SK-N-SH treated with all-trans-retinoic acid at 6 μM for 48 hours (cell line): ENCODE measurements around the gene TMEFF2.
A peak's percentile ranks its signal among the peaks of the same experiment; 100 is the strongest.

Experiments
- ATAC-seq: fragments of 200-7000 bp; cut with Tn5 transposase; 3 replicates; pipeline ENCODE4 v1.9.1; 2020; ENCODE audit warnings: mild to moderate bottlenecking, moderate library complexity
- ARNTL ChIP-seq: fragments of 450-650 bp; formaldehyde crosslinking; IDR thresholded peaks from 2 replicates; pipeline ENCODE4 v1.5.0; 2020; ENCODE audit warnings: low read depth, mild to moderate bottlenecking, moderate library complexity, borderline replicate concordance
- BACH2 ChIP-seq: fragments of 250-450 bp; sonication (Bioruptor Pico); IDR thresholded peaks from 2 replicates; pipeline ENCODE4 v1.9.0; 2021; ENCODE audit warnings: mild to moderate bottlenecking, borderline replicate concordance
- CSDC2 ChIP-seq: fragments of 250-450 bp; sonication (Bioruptor Pico); IDR thresholded peaks from 2 replicates; pipeline ENCODE4 v1.5.0; 2020; ENCODE audit warnings: mild to moderate bottlenecking, moderate library complexity
- ESRRG ChIP-seq: fragments of 250-450 bp; sonication (Bioruptor Pico); IDR thresholded peaks from 2 replicates; pipeline ENCODE4 v1.6.1; 2021; ENCODE audit warnings: mild to moderate bottlenecking
- GLIS3 ChIP-seq: fragments of 250-450 bp; sonication (Bioruptor Pico); IDR thresholded peaks from 2 replicates; pipeline ENCODE4 v1.5.0; 2020; ENCODE audit warnings: mild to moderate bottlenecking, moderate library complexity
- ISL1 ChIP-seq: fragments of 250-450 bp; sonication (Bioruptor Pico); IDR thresholded peaks from 2 replicates; pipeline ENCODE4 v2.1.2; 2022; ENCODE audit warnings: mild to moderate bottlenecking, moderate library complexity
- OSR1 ChIP-seq: fragments of 250-450 bp; sonication (Bioruptor Pico); IDR thresholded peaks from 2 replicates; pipeline ENCODE4 v1.8.0; 2022; ENCODE audit warnings: moderate library complexity, mild to moderate bottlenecking, inconsistent platforms
- PPARA ChIP-seq: fragments of 250-450 bp; sonication (Bioruptor Pico); IDR thresholded peaks from 2 replicates; pipeline ENCODE4 v1.5.0; 2020; ENCODE audit warnings: mild to moderate bottlenecking, borderline replicate concordance
- RARB ChIP-seq: fragments of 250-450 bp; sonication (Bioruptor Pico); IDR thresholded peaks from 2 replicates; pipeline ENCODE4 v1.8.0; 2021; ENCODE audit warnings: mild to moderate bottlenecking, moderate library complexity
- SNAI2 ChIP-seq: fragments of 250-450 bp; sonication (Bioruptor Pico); IDR thresholded peaks from 2 replicates; pipeline ENCODE4 v1.5.0; 2020; ENCODE audit warnings: mild to moderate bottlenecking, moderate library complexity
- TCF4 ChIP-seq: fragments of 250-450 bp; sonication (Bioruptor Pico); IDR thresholded peaks from 2 replicates; pipeline ENCODE4 v1.8.0; 2021; ENCODE audit warnings: mild to moderate bottlenecking, moderate library complexity, borderline replicate concordance
- TOX ChIP-seq: fragments of 250-450 bp; sonication (Bioruptor Pico); IDR thresholded peaks from 2 replicates; pipeline ENCODE4 v1.8.0; 2021; ENCODE audit warnings: mild to moderate bottlenecking, moderate library complexity, borderline replicate concordance
- ZC3H10 ChIP-seq: fragments of 250-450 bp; sonication (Bioruptor Pico); IDR thresholded peaks from 2 replicates; pipeline ENCODE4 v1.5.1; 2021; ENCODE audit warnings: mild to moderate bottlenecking, moderate library complexity
- ZFP3 ChIP-seq: fragments of 250-450 bp; sonication (Bioruptor Pico); IDR thresholded peaks from 2 replicates; pipeline ENCODE4 v1.5.0; 2020; ENCODE audit warnings: mild to moderate bottlenecking, moderate library complexity
- ZFP30 ChIP-seq: fragments of 450-650 bp; formaldehyde crosslinking; IDR thresholded peaks from 2 replicates; pipeline ENCODE4 v1.5.0; 2022; ENCODE audit warnings: mild to moderate bottlenecking, moderate library complexity
- ZNF565 ChIP-seq: fragments of 450-650 bp; formaldehyde crosslinking; conservative IDR thresholded peaks from 2 replicates; pipeline ENCODE4 v1.5.0; 2020; ENCODE audit warnings: low read depth, mild to moderate bottlenecking, moderate library complexity
- ZNF70 ChIP-seq: fragments of 450-650 bp; formaldehyde crosslinking; IDR thresholded peaks from 2 replicates; pipeline ENCODE4 v1.5.0; 2020; ENCODE audit warnings: mild to moderate bottlenecking, moderate library complexity
- ZNF8 ChIP-seq: fragments of 450-650 bp; formaldehyde crosslinking; IDR thresholded peaks from 2 replicates; pipeline ENCODE4 v1.5.0; 2020; ENCODE audit warnings: mild to moderate bottlenecking, moderate library complexity
- TF ChIP-seq, protein P1 (sequence below): fragments of 250-450 bp; sonication (Bioruptor Pico); IDR thresholded peaks from 2 replicates; pipeline ENCODE4 v1.8.0; 2021; ENCODE audit warnings: low read depth, mild to moderate bottlenecking, moderate library complexity, borderline replicate concordance
- TF ChIP-seq, protein P2 (sequence below): fragments of 250-450 bp; sonication (Bioruptor Pico); IDR thresholded peaks from 2 replicates; pipeline ENCODE4 v1.5.1; 2020; ENCODE audit warnings: low read depth, mild to moderate bottlenecking, moderate library complexity
- TF ChIP-seq, protein P3 (sequence below): fragments of 250-450 bp; sonication (Bioruptor Pico); IDR thresholded peaks from 2 replicates; pipeline ENCODE4 v1.8.0; 2020; ENCODE audit warnings: mild to moderate bottlenecking, moderate library complexity, borderline replicate concordance

The TMEFF2 gene

DNA sequence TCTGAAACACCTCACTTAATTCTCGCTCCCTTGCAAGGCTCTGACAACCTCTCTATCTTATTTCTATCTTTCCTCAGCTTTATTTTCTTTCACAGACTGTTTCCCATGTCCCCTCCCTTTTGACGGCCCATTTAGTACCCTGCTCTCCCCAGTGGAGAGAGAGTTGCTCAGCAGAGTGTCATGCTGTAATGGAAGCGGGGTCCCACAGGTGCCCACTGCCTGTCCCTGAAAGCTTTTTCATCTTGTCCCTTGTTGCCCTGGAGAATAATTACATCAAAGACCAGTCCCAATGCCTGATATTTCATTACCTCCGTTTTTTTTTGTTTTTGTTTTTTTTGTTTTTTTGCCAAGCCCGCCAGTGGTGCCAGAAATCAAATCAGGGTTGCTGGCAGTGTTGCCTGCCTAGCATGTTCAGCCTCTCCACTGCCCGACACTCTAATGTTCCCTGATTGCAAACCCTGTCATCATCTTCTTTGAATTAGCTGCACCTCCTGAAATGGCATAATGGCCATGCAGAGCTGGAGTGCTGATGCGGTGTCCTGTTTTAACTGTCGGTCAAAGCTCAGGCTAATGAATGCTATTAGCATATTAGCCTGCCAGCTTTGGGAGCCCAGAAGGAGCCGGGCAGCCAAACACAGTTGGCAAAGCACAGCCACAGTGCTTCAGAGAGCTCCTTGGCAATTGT is 276.6 kb downstream of the TMEFF2 start:
- TF ChIP-seq ZNF70: no peak
- TF ChIP-seq ZFP3: no peak
- TF ChIP-seq PPARA (CRISPR knock-in tag): no peak
- TF ChIP-seq BACH2 (CRISPR knock-in tag): no peak
- TF ChIP-seq, protein P1, sequence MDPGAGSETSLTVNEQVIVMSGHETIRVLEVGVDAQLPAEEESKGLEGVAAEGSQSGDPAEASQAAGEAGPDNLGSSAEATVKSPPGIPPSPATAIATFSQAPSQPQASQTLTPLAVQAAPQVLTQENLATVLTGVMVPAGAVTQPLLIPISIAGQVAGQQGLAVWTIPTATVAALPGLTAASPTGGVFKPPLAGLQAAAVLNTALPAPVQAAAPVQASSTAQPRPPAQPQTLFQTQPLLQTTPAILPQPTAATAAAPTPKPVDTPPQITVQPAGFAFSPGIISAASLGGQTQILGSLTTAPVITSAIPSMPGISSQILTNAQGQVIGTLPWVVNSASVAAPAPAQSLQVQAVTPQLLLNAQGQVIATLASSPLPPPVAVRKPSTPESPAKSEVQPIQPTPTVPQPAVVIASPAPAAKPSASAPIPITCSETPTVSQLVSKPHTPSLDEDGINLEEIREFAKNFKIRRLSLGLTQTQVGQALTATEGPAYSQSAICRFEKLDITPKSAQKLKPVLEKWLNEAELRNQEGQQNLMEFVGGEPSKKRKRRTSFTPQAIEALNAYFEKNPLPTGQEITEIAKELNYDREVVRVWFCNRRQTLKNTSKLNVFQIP (CRISPR knock-in tag): no peak
- TF ChIP-seq TCF4 (CRISPR knock-in tag): peak; percentile 31; the same call in 1 of the 2 replicates
- TF ChIP-seq, protein P2, sequence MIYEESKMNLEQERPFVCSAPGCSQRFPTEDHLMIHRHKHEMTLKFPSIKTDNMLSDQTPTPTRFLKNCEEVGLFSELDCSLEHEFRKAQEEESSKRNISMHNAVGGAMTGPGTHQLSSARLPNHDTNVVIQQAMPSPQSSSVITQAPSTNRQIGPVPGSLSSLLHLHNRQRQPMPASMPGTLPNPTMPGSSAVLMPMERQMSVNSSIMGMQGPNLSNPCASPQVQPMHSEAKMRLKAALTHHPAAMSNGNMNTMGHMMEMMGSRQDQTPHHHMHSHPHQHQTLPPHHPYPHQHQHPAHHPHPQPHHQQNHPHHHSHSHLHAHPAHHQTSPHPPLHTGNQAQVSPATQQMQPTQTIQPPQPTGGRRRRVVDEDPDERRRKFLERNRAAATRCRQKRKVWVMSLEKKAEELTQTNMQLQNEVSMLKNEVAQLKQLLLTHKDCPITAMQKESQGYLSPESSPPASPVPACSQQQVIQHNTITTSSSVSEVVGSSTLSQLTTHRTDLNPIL (CRISPR knock-in tag): no peak
- ATAC-seq: no peak; the same call in 2 of the 3 replicates

DNA sequence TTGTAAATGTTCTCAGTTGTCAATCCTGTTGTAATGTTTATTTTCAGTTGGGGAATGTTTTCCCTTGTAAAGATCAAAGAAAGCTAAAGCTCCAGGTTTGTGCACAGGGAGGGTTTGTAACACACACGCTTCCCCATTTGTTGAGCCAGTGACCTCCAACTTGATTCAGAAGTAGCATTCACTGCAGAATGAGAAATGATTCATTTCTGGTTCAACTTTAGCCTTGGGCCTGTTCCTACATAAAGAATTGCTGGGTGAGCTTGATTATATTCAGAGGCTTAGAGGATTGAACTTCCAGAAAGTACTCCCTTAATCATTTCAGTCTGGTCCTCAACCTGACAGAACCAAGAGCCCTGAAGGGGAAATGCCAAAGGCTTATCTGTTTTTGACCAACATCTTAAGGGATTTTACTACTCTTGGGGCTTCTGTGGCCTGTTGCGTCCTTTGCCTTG is 277.3 kb downstream of the TMEFF2 start:
- no peak for TF ChIP-seq TOX (CRISPR knock-in tag)
- TF ChIP-seq ZFP30: no peak
- no peak for TF ChIP-seq TCF4 (CRISPR knock-in tag)
- no peak for TF ChIP-seq ZC3H10
- no peak for TF ChIP-seq ARNTL (CRISPR knock-in tag)
- no peak for TF ChIP-seq ZNF8 (CRISPR knock-in tag)
- TF ChIP-seq, protein P2 (CRISPR knock-in tag): no peak
- no peak for TF ChIP-seq GLIS3
- TF ChIP-seq RARB (CRISPR knock-in tag): no peak
- no peak for TF ChIP-seq BACH2 (CRISPR knock-in tag)
- TF ChIP-seq, protein P1 (CRISPR knock-in tag): no peak
- no peak for TF ChIP-seq CSDC2 (CRISPR knock-in tag)
- no peak for TF ChIP-seq ZNF70
- TF ChIP-seq OSR1: no peak
- no peak for ATAC-seq

DNA sequence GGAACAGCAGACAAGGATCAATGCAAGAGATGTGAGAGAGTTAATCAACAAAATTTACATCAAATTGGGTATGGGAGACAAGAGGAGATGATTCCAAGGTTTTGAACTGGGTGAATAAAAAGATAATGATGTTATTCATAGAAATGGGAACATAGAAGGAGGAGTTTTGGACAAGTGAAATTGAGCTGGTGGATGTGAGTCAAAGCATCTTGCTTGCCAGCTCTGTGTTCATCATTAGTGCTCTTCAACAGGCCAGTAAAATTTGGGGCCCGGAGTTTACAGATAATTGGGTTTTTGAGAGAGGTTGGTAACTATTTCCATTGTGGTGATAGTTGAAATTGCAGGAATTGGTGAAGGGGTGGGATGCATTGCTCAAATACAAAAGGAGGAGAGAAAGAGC is 277.9 kb downstream of the TMEFF2 start:
- ATAC-seq: no peak
- TF ChIP-seq ZNF8 (CRISPR knock-in tag): no peak
- TF ChIP-seq, protein P3, sequence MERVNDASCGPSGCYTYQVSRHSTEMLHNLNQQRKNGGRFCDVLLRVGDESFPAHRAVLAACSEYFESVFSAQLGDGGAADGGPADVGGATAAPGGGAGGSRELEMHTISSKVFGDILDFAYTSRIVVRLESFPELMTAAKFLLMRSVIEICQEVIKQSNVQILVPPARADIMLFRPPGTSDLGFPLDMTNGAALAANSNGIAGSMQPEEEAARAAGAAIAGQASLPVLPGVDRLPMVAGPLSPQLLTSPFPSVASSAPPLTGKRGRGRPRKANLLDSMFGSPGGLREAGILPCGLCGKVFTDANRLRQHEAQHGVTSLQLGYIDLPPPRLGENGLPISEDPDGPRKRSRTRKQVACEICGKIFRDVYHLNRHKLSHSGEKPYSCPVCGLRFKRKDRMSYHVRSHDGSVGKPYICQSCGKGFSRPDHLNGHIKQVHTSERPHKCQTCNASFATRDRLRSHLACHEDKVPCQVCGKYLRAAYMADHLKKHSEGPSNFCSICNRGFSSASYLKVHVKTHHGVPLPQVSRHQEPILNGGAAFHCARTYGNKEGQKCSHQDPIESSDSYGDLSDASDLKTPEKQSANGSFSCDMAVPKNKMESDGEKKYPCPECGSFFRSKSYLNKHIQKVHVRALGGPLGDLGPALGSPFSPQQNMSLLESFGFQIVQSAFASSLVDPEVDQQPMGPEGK (CRISPR knock-in tag): no peak
- no peak for TF ChIP-seq ZFP30
- TF ChIP-seq, protein P1 (CRISPR knock-in tag): no peak
- no peak for TF ChIP-seq OSR1
- TF ChIP-seq ZFP3: no peak
- TF ChIP-seq ESRRG (CRISPR knock-in tag): no peak
- TF ChIP-seq CSDC2 (CRISPR knock-in tag): no peak
- no peak for TF ChIP-seq RARB (CRISPR knock-in tag)
- no peak for TF ChIP-seq ZC3H10
- TF ChIP-seq SNAI2 (CRISPR knock-in tag): no peak
- TF ChIP-seq GLIS3: no peak
- TF ChIP-seq ISL1 (CRISPR knock-in tag): no peak
- TF ChIP-seq BACH2 (CRISPR knock-in tag): no peak
- TF ChIP-seq, protein P2 (CRISPR knock-in tag): no peak
- no peak for TF ChIP-seq ZNF565 (CRISPR knock-in tag)
- no peak for TF ChIP-seq TOX (CRISPR knock-in tag)
